K562 (cell line): ENCODE data around the gene CYP4F11.

Source experiments
- BCLAF1 ChIP-seq, 2 experiments: fragments of 450-650 bp in 1 of 2; IDR thresholded peaks; 2 replicates each; pipeline ENCODE4 v1.6.1; 2011 to 2017; ENCODE audit warnings: low read depth in 2 of 2, antibody characterized with exemption in 1 of 2, borderline replicate concordance in 1 of 2, low read length in 1 of 2, mild to moderate bottlenecking in 1 of 2, mixed read lengths in 1 of 2; ENCODE audit not compliant: control insufficient read depth in 1 of 2
- CHD4 ChIP-seq: fragments of 200-600 bp; sonication (generic); IDR thresholded peaks from 3 replicates; pipeline ENCODE4 v1.6.1; 2012; ENCODE audit warnings: low read depth, mild to moderate bottlenecking, mixed read lengths, low read length, inconsistent platforms; ENCODE audit not compliant: insufficient read depth, insufficient replicate concordance, poor library complexity, severe bottlenecking
- DACH1 ChIP-seq: fragments of 450-650 bp; IDR thresholded peaks from 2 replicates; pipeline ENCODE4 v1.6.1; 2018; ENCODE audit not compliant: partially characterized antibody
- E2F5 ChIP-seq: sonication (generic); formaldehyde crosslinking; IDR thresholded peaks from 2 replicates; pipeline ENCODE4 v1.8.0; 2022; ENCODE audit warnings: mild to moderate bottlenecking, missing genetic modification reagents
- EZH2 ChIP-seq: IDR thresholded peaks from 2 replicates; pipeline ENCODE4 v1.6.1; 2012; ENCODE audit warnings: low read depth, mild to moderate bottlenecking, inconsistent platforms, low read length, borderline replicate concordance
- POLR2AphosphoS2 ChIP-seq: IDR thresholded peaks from 2 replicates; pipeline ENCODE4 v1.6.1; 2012; ENCODE audit warnings: low read length, improper control_type of control experiment
- ZBTB33 ChIP-seq: sonication (generic); formaldehyde crosslinking; IDR thresholded peaks from 2 replicates; pipeline ENCODE4 v1.8.1; 2023; ENCODE audit warnings: mild to moderate bottlenecking, missing genetic modification reagents
- ZNF23 ChIP-seq: fragments of 250-450 bp; sonication (Bioruptor Pico); IDR thresholded peaks from 2 replicates; pipeline ENCODE4 v1.4.0; 2020; ENCODE audit warnings: mild to moderate bottlenecking
- ZZZ3 ChIP-seq: fragments of 450-650 bp; IDR thresholded peaks from 2 replicates; pipeline ENCODE4 v1.6.1; 2016; ENCODE audit warnings: antibody characterized with exemption, mild to moderate bottlenecking, moderate library complexity
- TF ChIP-seq, protein P1 (sequence below), 3 experiments: IDR thresholded peaks in 2 of 3; conservative IDR thresholded peaks in 1 of 3; 2 replicates each; pipeline ENCODE4 v1.5.1; 2011 to 2012; ENCODE audit warnings: low read length in 3 of 3, mild to moderate bottlenecking in 3 of 3, control low read depth in 2 of 3, improper control_type of control experiment in 1 of 3, inconsistent platforms in 1 of 3, low read depth in 1 of 3, mixed read lengths in 1 of 3, moderate library complexity in 1 of 3; ENCODE audit not compliant: insufficient read depth in 2 of 3

- TF ChIP-seq ZZZ3: no peak
- TF ChIP-seq DACH1: no peak
- TF ChIP-seq CHD4: no peak
- TF ChIP-seq POLR2AphosphoS2: no peak
- no peak for TF ChIP-seq EZH2
- TF ChIP-seq ZBTB33: no peak
- TF ChIP-seq, protein P1, sequence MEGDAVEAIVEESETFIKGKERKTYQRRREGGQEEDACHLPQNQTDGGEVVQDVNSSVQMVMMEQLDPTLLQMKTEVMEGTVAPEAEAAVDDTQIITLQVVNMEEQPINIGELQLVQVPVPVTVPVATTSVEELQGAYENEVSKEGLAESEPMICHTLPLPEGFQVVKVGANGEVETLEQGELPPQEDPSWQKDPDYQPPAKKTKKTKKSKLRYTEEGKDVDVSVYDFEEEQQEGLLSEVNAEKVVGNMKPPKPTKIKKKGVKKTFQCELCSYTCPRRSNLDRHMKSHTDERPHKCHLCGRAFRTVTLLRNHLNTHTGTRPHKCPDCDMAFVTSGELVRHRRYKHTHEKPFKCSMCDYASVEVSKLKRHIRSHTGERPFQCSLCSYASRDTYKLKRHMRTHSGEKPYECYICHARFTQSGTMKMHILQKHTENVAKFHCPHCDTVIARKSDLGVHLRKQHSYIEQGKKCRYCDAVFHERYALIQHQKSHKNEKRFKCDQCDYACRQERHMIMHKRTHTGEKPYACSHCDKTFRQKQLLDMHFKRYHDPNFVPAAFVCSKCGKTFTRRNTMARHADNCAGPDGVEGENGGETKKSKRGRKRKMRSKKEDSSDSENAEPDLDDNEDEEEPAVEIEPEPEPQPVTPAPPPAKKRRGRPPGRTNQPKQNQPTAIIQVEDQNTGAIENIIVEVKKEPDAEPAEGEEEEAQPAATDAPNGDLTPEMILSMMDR (IDR thresholded peaks at IDR 0.05 in 2 of 3, conservative IDR thresholded peaks at IDR 0.05 in 1 of 3; ENCODE audit: insufficient read depth in 2 of 3, low read depth in 1 of 3, low read length in 3 of 3): no peak
- TF ChIP-seq E2F5 (CRISPR knock-in tag): no peak
- no peak for TF ChIP-seq ZNF23
- TF ChIP-seq BCLAF1 (IDR thresholded peaks at IDR 0.05; ENCODE audit: borderline replicate concordance in 1 of 2, control insufficient read depth in 1 of 2, low read depth in 2 of 2, low read length in 1 of 2): no peak
These were observed 42.3 kb downstream of the CYP4F11 start for GRCh38 chr19:15892012-15892411.
